ENCODE data around the gene COQ2.

DNA sequence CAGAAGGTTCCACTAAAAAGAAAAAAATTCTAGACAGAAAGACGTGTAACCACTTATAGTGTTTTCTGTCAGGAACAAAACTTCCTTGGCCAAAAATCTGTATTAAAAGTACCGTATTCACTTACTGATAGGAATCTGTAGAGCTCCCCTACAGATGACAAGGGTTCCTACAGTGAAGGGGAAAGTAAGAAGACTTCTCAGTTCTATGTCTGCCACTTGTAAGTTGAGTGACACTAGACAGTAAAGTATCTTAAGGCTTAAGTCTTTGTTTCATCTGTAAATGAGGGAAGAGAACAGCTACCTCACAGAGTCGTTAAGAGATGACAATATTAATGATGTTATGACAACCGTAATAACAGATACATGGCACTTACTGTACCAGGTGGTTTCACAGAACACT is 3.3 kb downstream of the COQ2 start:
- TF ChIP-seq, protein P1, sequence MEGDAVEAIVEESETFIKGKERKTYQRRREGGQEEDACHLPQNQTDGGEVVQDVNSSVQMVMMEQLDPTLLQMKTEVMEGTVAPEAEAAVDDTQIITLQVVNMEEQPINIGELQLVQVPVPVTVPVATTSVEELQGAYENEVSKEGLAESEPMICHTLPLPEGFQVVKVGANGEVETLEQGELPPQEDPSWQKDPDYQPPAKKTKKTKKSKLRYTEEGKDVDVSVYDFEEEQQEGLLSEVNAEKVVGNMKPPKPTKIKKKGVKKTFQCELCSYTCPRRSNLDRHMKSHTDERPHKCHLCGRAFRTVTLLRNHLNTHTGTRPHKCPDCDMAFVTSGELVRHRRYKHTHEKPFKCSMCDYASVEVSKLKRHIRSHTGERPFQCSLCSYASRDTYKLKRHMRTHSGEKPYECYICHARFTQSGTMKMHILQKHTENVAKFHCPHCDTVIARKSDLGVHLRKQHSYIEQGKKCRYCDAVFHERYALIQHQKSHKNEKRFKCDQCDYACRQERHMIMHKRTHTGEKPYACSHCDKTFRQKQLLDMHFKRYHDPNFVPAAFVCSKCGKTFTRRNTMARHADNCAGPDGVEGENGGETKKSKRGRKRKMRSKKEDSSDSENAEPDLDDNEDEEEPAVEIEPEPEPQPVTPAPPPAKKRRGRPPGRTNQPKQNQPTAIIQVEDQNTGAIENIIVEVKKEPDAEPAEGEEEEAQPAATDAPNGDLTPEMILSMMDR (IDR thresholded peaks at IDR 0.05) = no peak
- TF ChIP-seq POLR2A (IDR thresholded peaks at IDR 0.05) = no peak

Measured in heart left ventricle (tissue), 13 donors.